ENCODE measurements around the gene FAM47E. TPM values are rescaled to one million over a fixed set of nuclear protein-coding genes. Genes with fewer than 3 reads are reported as not detected.
A peak's percentile ranks its signal among the peaks of the same experiment; 100 is the strongest.

FAM47E gene
- total and polyA plus RNA-seq, 2 of the 13 experiments (the other 11 are each of a cell fraction or from before 2014, with no cell fraction given) = 0.33 to 0.66 TPM

- TF ChIP-seq USF2 (IDR thresholded peaks at IDR 0.05; ENCODE audit: low read depth, low read length) = peak; percentile 62
- TF ChIP-seq USF2 (CRISPR knock-in tag; IDR thresholded peaks at IDR 0.05; ENCODE audit: borderline replicate concordance) = no peak
- TF ChIP-seq CREM (IDR thresholded peaks at IDR 0.05) = no peak
- no peak for TF ChIP-seq CREM (CRISPR knock-in tag; IDR thresholded peaks at IDR 0.05)
- TF ChIP-seq HOXD1 (CRISPR knock-in tag; IDR thresholded peaks at IDR 0.05) = no peak
- TF ChIP-seq BRF2 (CRISPR knock-in tag; IDR thresholded peaks at IDR 0.05) = peak; percentile 71; the same call in 1 of the 2 replicates
- no peak; the same call in 1 of the 2 replicates for TF ChIP-seq ZNF574 (CRISPR knock-in tag; IDR thresholded peaks at IDR 0.05)
- 0 out of 2 replicates have a peak, but pooled peaks have one; percentile 51 for TF ChIP-seq ZNF619 (CRISPR knock-in tag; IDR thresholded peaks at IDR 0.05)
- no peak for TF ChIP-seq KDM1A (CRISPR knock-in tag; IDR thresholded peaks at IDR 0.05)
- peak; percentile 94 for TF ChIP-seq PHF8 (CRISPR knock-in tag; IDR thresholded peaks at IDR 0.05)
- peak; percentile 90 for TF ChIP-seq ZMYM4 (CRISPR knock-in tag; IDR thresholded peaks at IDR 0.05)
- TF ChIP-seq HDAC2 (CRISPR knock-in tag; IDR thresholded peaks at IDR 0.05) = peak; percentile 43; the same call in 1 of the 2 replicates
- TF ChIP-seq ZNF138 (CRISPR knock-in tag; IDR thresholded peaks at IDR 0.05; ENCODE audit: low read depth) = peak; percentile 72; the same call in 1 of the 2 replicates
- no peak for TF ChIP-seq ZFAT (CRISPR knock-in tag; conservative IDR thresholded peaks at IDR 0.05)
- TF ChIP-seq ATRX (CRISPR knock-in tag; IDR thresholded peaks at IDR 0.05; ENCODE audit: borderline replicate concordance) = no peak
- TF ChIP-seq MBNL3 (CRISPR knock-in tag; conservative IDR thresholded peaks at IDR 0.05) = no peak
- TF ChIP-seq AGO1 (IDR thresholded peaks at IDR 0.05; ENCODE audit: low read depth, low read length, poor library complexity, severe bottlenecking) = no peak
- TF ChIP-seq ATF1 (CRISPR knock-in tag; IDR thresholded peaks at IDR 0.05) = no peak
- no peak for TF ChIP-seq ZMAT5 (CRISPR knock-in tag; IDR thresholded peaks at IDR 0.05; ENCODE audit: borderline replicate concordance, low read depth)
- TF ChIP-seq BHLHE40 (IDR thresholded peaks at IDR 0.05; ENCODE audit: low read length) = peak; percentile 9
- peak; percentile 54; the same call in 1 of the 2 replicates for TF ChIP-seq MYC (CRISPR knock-in tag; IDR thresholded peaks at IDR 0.05; ENCODE audit: borderline replicate concordance)
Observed at GRCh38 chr4:76213415-76214176, 37.9 kb upstream of the FAM47E start, which contains the start of gene SCARB2 (continued).
